Parathyroid adenoma (tissue), 2 donors: ENCODE measurements around the gene CHMP5.

Experiments
- H2AFZ ChIP-seq: fragments of 300-600 bp; sonication (generic); one replicate; pipeline ENCODE4 v1.7.0; 2017; ENCODE audit warnings: antibody characterized with exemption, mild to moderate bottlenecking
- H3K27ac ChIP-seq: fragments of 300-600 bp; sonication (generic); one replicate; pipeline ENCODE4 v1.7.0; 2017
- H3K27me3 ChIP-seq: fragments of 300-600 bp; sonication (generic); one replicate; pipeline ENCODE4 v1.7.0; 2017; ENCODE audit warnings: low read length; ENCODE audit not compliant: control insufficient read depth, insufficient read depth
- H3K36me3 ChIP-seq: fragments of 300-600 bp; sonication (generic); one replicate; pipeline ENCODE4 v1.7.0; 2017; ENCODE audit warnings: low read length; ENCODE audit not compliant: control insufficient read depth, insufficient read depth
- H3K4me1 ChIP-seq: fragments of 300-600 bp; sonication (generic); one replicate; pipeline ENCODE4 v1.7.0; 2017; ENCODE audit warnings: control low read depth
- H3K4me2 ChIP-seq: fragments of 300-600 bp; sonication (generic); one replicate; pipeline ENCODE4 v1.7.0; 2017; ENCODE audit warnings: low read length
- H3K4me3 ChIP-seq: fragments of 300-600 bp; sonication (generic); one replicate; pipeline ENCODE4 v1.7.0; 2017; ENCODE audit warnings: low read depth, low read length
- H3K79me2 ChIP-seq: fragments of 300-600 bp; sonication (generic); one replicate; pipeline ENCODE4 v1.7.0; 2017; ENCODE audit warnings: control low read depth
- H3K9ac ChIP-seq: fragments of 300-600 bp; sonication (generic); one replicate; pipeline ENCODE4 v1.7.0; 2017; ENCODE audit warnings: mild to moderate bottlenecking
- H3K9me3 ChIP-seq: fragments of 300-600 bp; sonication (generic); one replicate; pipeline ENCODE4 v1.7.0; 2017; ENCODE audit warnings: low read length; ENCODE audit not compliant: control insufficient read depth
- TF ChIP-seq, protein P1 (sequence below): fragments of 300-600 bp; sonication (generic); IDR thresholded peaks from one replicate; pipeline ENCODE4 v1.7.0; 2017; ENCODE audit warnings: antibody characterized with exemption, mild to moderate bottlenecking
- donor health status: primary hyperparathyroidism.

The CHMP5 gene

DNA sequence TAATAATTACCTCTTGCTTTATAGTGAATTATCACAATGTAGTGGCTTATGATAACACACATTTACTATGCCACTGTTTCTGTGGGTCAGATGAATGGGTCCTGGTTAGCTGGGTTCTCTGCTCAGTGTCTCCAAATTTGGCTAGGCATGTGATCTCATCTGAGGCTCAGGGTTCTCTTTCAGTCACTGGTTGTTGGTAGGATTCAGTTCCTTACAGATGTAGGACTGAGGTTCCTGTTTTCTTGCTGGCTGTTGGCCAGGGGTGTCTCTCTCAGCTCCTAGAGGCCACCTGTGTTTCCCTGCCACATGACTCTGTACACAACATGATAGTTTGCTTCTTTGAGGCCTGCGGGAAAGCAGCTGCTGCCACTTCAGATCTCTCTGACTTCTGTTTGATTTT is 32.6 kb downstream of the CHMP5 start:
- H3K4me1 ChIP-seq: peaks cover 6% of the 10 kb centered on the region

DNA sequence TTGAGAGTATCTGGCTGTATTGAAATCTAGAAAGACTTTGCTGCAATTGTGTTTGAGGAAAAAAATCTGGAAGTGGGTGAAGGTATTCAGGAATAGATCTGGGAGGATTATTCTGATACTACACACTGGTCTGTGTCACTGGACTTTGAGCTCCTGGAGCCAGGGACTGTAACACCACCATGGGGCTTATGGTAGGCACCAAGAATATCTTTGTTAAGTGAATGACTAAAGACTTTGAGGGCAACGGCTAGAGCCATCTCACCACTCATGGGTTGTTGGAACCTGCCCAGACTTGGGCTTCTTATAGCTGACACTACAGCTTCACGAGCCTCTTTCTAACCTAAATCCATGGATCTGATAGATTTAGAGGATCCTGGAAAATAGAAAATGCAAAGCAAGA is 35.7 kb downstream of the CHMP5 start:
- H3K27ac ChIP-seq: no peak overlapping the region

More for the DNA sequence above, 32.6 kb downstream of the CHMP5 start:
- no peak overlapping the region for H2AFZ ChIP-seq
- peaks cover 14% of the 10 kb centered on the region for H3K79me2 ChIP-seq
- H3K9ac ChIP-seq: no peak overlapping the region
- no peak overlapping the region for H3K27ac ChIP-seq
- H3K27me3 ChIP-seq: no peaks in the 10 kb centered on the region
- no peak overlapping the region for H3K4me3 ChIP-seq
- no peaks in the 10 kb centered on the region for H3K36me3 ChIP-seq
- no peaks in the 10 kb centered on the region for H3K9me3 ChIP-seq
- H3K4me2 ChIP-seq: no peak overlapping the region
- TF ChIP-seq, protein P1, sequence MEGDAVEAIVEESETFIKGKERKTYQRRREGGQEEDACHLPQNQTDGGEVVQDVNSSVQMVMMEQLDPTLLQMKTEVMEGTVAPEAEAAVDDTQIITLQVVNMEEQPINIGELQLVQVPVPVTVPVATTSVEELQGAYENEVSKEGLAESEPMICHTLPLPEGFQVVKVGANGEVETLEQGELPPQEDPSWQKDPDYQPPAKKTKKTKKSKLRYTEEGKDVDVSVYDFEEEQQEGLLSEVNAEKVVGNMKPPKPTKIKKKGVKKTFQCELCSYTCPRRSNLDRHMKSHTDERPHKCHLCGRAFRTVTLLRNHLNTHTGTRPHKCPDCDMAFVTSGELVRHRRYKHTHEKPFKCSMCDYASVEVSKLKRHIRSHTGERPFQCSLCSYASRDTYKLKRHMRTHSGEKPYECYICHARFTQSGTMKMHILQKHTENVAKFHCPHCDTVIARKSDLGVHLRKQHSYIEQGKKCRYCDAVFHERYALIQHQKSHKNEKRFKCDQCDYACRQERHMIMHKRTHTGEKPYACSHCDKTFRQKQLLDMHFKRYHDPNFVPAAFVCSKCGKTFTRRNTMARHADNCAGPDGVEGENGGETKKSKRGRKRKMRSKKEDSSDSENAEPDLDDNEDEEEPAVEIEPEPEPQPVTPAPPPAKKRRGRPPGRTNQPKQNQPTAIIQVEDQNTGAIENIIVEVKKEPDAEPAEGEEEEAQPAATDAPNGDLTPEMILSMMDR: no peak

DNA sequence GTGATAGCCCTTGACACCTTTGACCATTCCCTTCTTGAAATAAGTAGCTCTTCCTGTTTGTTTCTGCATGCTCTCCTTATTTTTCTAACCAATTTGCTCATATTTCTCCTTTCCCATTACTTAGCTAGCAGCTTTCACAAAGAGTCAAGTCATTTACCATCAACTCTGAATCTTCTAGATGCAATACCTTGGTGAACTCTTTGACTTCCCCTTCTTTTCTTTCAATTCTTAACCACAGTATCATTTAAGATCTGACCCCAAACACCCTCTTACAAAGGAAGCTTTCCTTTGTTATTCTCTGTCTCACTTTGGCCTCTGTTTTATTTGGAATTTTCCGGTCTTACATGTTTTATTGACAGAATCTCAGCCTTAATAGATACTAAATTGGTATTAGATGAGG is 39.5 kb downstream of the CHMP5 start:
- no peak overlapping the region for H3K4me2 ChIP-seq
- no peak overlapping the region for H3K4me3 ChIP-seq
- H3K9me3 ChIP-seq: no peaks in the 10 kb centered on the region
- H3K27me3 ChIP-seq: no peaks in the 10 kb centered on the region
- no peak overlapping the region for H3K9ac ChIP-seq
- no peak overlapping the region for H3K27ac ChIP-seq
- H3K79me2 ChIP-seq: peaks cover 6% of the 10 kb centered on the region
- H3K4me1 ChIP-seq: no peaks in the 10 kb centered on the region
- no peaks in the 10 kb centered on the region for H3K36me3 ChIP-seq
- TF ChIP-seq, protein P1: no peak
- no peak overlapping the region for H2AFZ ChIP-seq

More for the DNA sequence above, 35.7 kb downstream of the CHMP5 start:
- H3K4me3 ChIP-seq: no peak overlapping the region
- H2AFZ ChIP-seq: no peak overlapping the region
- H3K36me3 ChIP-seq: no peaks in the 10 kb centered on the region
- TF ChIP-seq, protein P1: no peak
- H3K27me3 ChIP-seq: no peaks in the 10 kb centered on the region
- no peak overlapping the region for H3K9ac ChIP-seq
- no peaks in the 10 kb centered on the region for H3K9me3 ChIP-seq
- peaks cover 6% of the 10 kb centered on the region for H3K4me1 ChIP-seq
- peaks cover 15% of the 10 kb centered on the region for H3K79me2 ChIP-seq
- H3K4me2 ChIP-seq: peak overlapping the region; percentile 37

DNA sequence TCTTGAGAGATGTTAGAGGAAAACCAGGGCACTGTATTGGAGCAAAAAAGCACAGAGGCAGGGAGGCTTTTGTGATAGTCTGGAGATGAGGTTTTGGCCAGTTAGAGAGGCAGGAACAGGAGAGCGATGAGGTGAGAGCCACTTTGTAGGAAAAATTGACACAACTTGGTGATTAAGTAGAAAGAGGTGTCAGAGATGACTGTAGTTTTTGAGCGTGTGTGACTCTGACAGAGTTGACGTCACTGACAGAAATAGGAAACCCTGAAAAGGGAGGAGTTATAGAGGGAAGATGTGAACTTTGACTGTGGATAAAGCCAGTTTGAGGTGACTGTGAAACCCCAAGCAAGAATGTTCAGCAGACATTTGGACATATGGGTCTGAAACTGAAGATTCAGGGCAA is 41.2 kb downstream of the CHMP5 start:
- H2AFZ ChIP-seq: no peak overlapping the region
- H3K4me2 ChIP-seq: no peak overlapping the region
- no peaks in the 10 kb centered on the region for H3K36me3 ChIP-seq
- H3K9me3 ChIP-seq: no peaks in the 10 kb centered on the region
- no peak overlapping the region for H3K4me3 ChIP-seq
- H3K27ac ChIP-seq: no peak overlapping the region
- H3K9ac ChIP-seq: no peak overlapping the region
- TF ChIP-seq, protein P1: no peak
- H3K27me3 ChIP-seq: no peaks in the 10 kb centered on the region
- H3K4me1 ChIP-seq: no peaks in the 10 kb centered on the region
- H3K79me2 ChIP-seq: peaks cover 6% of the 10 kb centered on the region

DNA sequence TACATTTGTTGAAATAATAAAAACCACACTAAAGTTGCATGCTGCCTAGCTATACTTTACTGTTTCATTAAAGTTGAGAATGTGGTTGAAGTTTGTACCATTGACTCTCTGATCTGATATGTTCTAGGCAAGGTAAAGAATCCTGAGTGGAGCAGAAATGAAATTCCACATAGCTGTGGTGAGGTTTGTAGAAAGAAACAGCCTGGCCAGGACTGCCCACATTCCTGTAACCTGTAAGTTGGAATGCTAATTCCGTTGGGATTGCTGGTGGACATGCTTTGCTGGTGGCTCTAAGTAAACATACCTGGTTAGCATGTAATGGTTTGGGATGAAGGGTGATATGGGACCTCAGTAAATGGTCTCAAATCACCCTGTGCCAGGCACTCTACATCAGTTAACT is 42.2 kb downstream of the CHMP5 start:
- H3K9ac ChIP-seq: no peak overlapping the region
- H3K27me3 ChIP-seq: no peaks in the 10 kb centered on the region
- no peak overlapping the region for H3K27ac ChIP-seq
- H3K4me3 ChIP-seq: no peak overlapping the region
- H2AFZ ChIP-seq: no peak overlapping the region
- no peaks in the 10 kb centered on the region for H3K36me3 ChIP-seq
- no peaks in the 10 kb centered on the region for H3K9me3 ChIP-seq
- H3K4me1 ChIP-seq: no peaks in the 10 kb centered on the region
- no peak overlapping the region for H3K4me2 ChIP-seq
- TF ChIP-seq, protein P1: no peak
- H3K79me2 ChIP-seq: peaks cover 6% of the 10 kb centered on the region
